Neuronal stem cell (in vitro differentiated cells): ENCODE measurements around the gene IPO7.
"Not testable (repeated sequence)": the region's sequence is repeated elsewhere in the genome, so short reads cannot be mapped to it uniquely, and the experiment has no call there.

Source experiments
- DNase-seq: peaks from one replicate; pipeline ENCODE4 v3.0.0-alpha.2; 2013; ENCODE audit warnings: low spot score
- H2AFZ ChIP-seq: one replicate; pipeline ENCODE4 v1.6.1; 2013; ENCODE audit warnings: mild to moderate bottlenecking, low read length, inconsistent platforms
- H2AK5ac ChIP-seq: 2 replicates; pipeline ENCODE4 v1.6.1; 2013; ENCODE audit warnings: low read depth, mild to moderate bottlenecking, inconsistent platforms, low read length, moderate library complexity, mixed read lengths
- H2BK120ac ChIP-seq: 2 replicates; pipeline ENCODE4 v1.6.1; 2013; ENCODE audit warnings: low read depth, mild to moderate bottlenecking, inconsistent platforms, low read length, moderate library complexity, mixed read lengths
- H2BK12ac ChIP-seq: one replicate; pipeline ENCODE4 v1.6.1; 2013; ENCODE audit warnings: low read length, inconsistent platforms
- H2BK15ac ChIP-seq: 2 replicates; pipeline ENCODE4 v1.6.1; 2013; ENCODE audit warnings: mild to moderate bottlenecking, low read length, inconsistent platforms, mixed read lengths
- H2BK5ac ChIP-seq: one replicate; pipeline ENCODE4 v1.6.1; 2013; ENCODE audit warnings: inconsistent platforms, mild to moderate bottlenecking, low read length, moderate library complexity
- H3K14ac ChIP-seq: one replicate; pipeline ENCODE4 v1.6.1; 2013; ENCODE audit warnings: low read length, inconsistent platforms
- H3K18ac ChIP-seq: 2 replicates; pipeline ENCODE4 v1.6.1; 2013; ENCODE audit warnings: low read length, inconsistent platforms
- H3K23ac ChIP-seq: 2 replicates; pipeline ENCODE4 v1.6.1; 2013; ENCODE audit warnings: low read depth, mild to moderate bottlenecking, mixed read lengths, low read length, inconsistent platforms; ENCODE audit not compliant: poor library complexity
- H3K27ac ChIP-seq: replicated peaks from 3 replicates; pipeline ENCODE4 v1.5.1; 2013; ENCODE audit warnings: low read length, inconsistent platforms
- H3K27me3 ChIP-seq, 3 experiments: 2 replicates each; pipeline ENCODE4 v1.6.1; 2013; ENCODE audit warnings: low read length in 3 of 3, mild to moderate bottlenecking in 2 of 3, inconsistent platforms in 1 of 3, low read depth in 1 of 3, mixed read lengths in 1 of 3, moderate library complexity in 1 of 3; ENCODE audit not compliant: control insufficient read depth in 3 of 3, insufficient read depth in 3 of 3
- H3K36me3 ChIP-seq, 2 donors: replicated peaks in 1 of 2; 2 replicates each; pipeline ENCODE4 v1.6.1; 2013; ENCODE audit warnings: low read length in 2 of 2; ENCODE audit not compliant: control insufficient read depth in 2 of 2, insufficient read depth in 2 of 2
- H3K4ac ChIP-seq: 2 replicates; pipeline ENCODE4 v1.6.1; 2013; ENCODE audit warnings: inconsistent platforms, mild to moderate bottlenecking, low read length, moderate library complexity
- H3K4me1 ChIP-seq, 2 donors: 1 replicate in 1 of 2; 2 replicates in 1 of 2; pipeline ENCODE4 v1.6.1; 2013; ENCODE audit warnings: low read length in 2 of 2, low read depth in 1 of 2; ENCODE audit not compliant: control insufficient read depth in 2 of 2, insufficient read depth in 1 of 2
- H3K4me2 ChIP-seq: one replicate; pipeline ENCODE4 v1.6.1; 2013; ENCODE audit warnings: mild to moderate bottlenecking, low read length, inconsistent platforms; ENCODE audit not compliant: insufficient read depth, poor library complexity, severe bottlenecking
- H3K4me3 ChIP-seq, 2 donors: 2 replicates each; pipeline ENCODE4 v1.5.1; 2013; ENCODE audit warnings: low read length in 2 of 2, mild to moderate bottlenecking in 2 of 2, inconsistent platforms in 1 of 2, moderate library complexity in 1 of 2
- H3K79me1 ChIP-seq: one replicate; pipeline ENCODE4 v1.6.1; 2013; ENCODE audit warnings: low read depth, mild to moderate bottlenecking, inconsistent platforms, low read length, moderate library complexity
- H3K9ac ChIP-seq: one replicate; pipeline ENCODE4 v1.6.1; 2013; ENCODE audit warnings: mild to moderate bottlenecking, low read depth, low read length, inconsistent platforms; ENCODE audit not compliant: poor library complexity
- H3K9me3 ChIP-seq, 2 donors: replicated peaks in 1 of 2; 2 replicates each; pipeline versions ENCODE3 to v1.6.1; 2013; ENCODE audit warnings: low read length in 2 of 2, mild to moderate bottlenecking in 2 of 2, inconsistent platforms in 1 of 2, low read depth in 1 of 2, mixed read lengths in 1 of 2, moderate library complexity in 1 of 2; ENCODE audit not compliant: control insufficient read depth in 2 of 2, insufficient read depth in 1 of 2
- H4K8ac ChIP-seq: one replicate; pipeline ENCODE4 v1.6.1; 2013; ENCODE audit warnings: low read depth, mild to moderate bottlenecking, inconsistent platforms, low read length, moderate library complexity
- H4K91ac ChIP-seq: one replicate; pipeline ENCODE4 v1.6.1; 2013; ENCODE audit warnings: low read length, low read depth, mild to moderate bottlenecking, inconsistent platforms; ENCODE audit not compliant: poor library complexity
- WGBS, 2 donors: extraction: QIAGEN DNeasy Blood & Tissue Kit; methylation state at CpG; one replicate each; pipeline ENCODE4 v1.1.7; 2013; ENCODE audit warnings: missing lambda C conversion rate in 2 of 2, mixed read lengths in 1 of 2; ENCODE audit not compliant: insufficient read length in 2 of 2, insufficient replicate concordance in 1 of 2; ENCODE audit errors: extremely low coverage in 2 of 2; 5-methylcytosine and 5-hydroxymethylcytosine counted together

Gene IPO7

DNA sequence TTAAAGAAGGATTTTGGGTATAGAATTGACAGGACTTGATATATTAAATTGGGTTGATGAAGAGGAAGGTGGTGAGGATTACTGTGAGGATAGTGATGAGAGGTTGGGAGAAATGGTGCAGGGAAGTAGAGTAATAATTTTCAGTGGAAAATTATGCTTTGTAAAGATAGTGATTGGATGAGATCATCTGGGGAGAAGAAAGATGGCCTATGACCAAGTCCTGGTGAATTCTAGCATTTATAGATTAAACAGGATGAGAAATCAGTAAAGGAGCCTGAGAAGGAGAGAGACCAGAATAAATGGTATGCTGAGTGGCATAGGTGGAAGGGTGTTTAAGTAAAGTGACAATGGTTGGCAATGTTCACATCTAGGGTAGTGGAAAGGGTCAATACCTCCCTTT lies 15.0 kb downstream of the IPO7 start:
- H3K23ac ChIP-seq: no peak overlapping the region
- H2AFZ ChIP-seq: no peak overlapping the region
- H3K4me1 ChIP-seq: no peaks in the 10 kb centered on the region
- no peak overlapping the region for H3K4me2 ChIP-seq
- H3K36me3 ChIP-seq: peaks cover 0 to 53% of the 10 kb centered on the region in 2 donors
- H2BK15ac ChIP-seq: no peak overlapping the region
- H3K79me1 ChIP-seq: peaks cover 3% of the 10 kb centered on the region
- H3K9me3 ChIP-seq: no peaks in the 10 kb centered on the region
- H3K27me3 ChIP-seq: no peaks in the 10 kb centered on the region
- no peak for DNase-seq
- H3K14ac ChIP-seq: no peak overlapping the region
- H3K9ac ChIP-seq: no peak overlapping the region
- H2BK5ac ChIP-seq: no peak overlapping the region
- no peak overlapping the region for H3K4ac ChIP-seq
- no peak overlapping the region for H3K27ac ChIP-seq
- no peak overlapping the region for H2BK120ac ChIP-seq
- no peak overlapping the region for H4K91ac ChIP-seq
- no peak overlapping the region for H3K18ac ChIP-seq
- no peak overlapping the region for H4K8ac ChIP-seq
- no peak overlapping the region for H2BK12ac ChIP-seq
- no peak overlapping the region for H3K4me3 ChIP-seq
- H2AK5ac ChIP-seq: no peak overlapping the region

DNA sequence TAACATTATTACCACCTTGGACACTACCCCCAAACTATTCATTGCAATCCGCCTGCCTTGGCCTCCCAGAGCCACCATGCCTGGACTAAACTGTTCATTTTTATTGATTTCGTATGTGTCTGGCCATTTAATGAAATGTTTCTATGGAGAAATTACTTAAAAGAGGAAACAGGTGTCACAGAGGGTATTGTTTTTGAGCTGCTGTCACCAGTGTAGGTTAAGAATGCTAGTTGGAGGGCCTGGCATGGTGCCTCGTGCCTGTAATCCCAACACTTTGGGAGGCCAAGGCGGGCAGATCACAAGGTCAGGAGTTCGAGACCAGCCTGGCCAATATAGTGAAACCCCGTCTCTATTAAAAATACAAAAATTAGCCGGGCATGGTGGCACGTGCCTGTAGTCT lies 17.4 kb downstream of the IPO7 start:
- H2AFZ ChIP-seq, H3K27ac ChIP-seq, H3K9ac ChIP-seq, H2BK12ac ChIP-seq, H2BK15ac ChIP-seq, H3K9me3 ChIP-seq, H3K14ac ChIP-seq, H3K79me1 ChIP-seq, H3K23ac ChIP-seq, H2BK5ac ChIP-seq, DNase-seq, H4K8ac ChIP-seq, H2BK120ac ChIP-seq, H3K4me2 ChIP-seq, H3K18ac ChIP-seq, H2AK5ac ChIP-seq, H3K27me3 ChIP-seq, H3K4me1 ChIP-seq, H3K4ac ChIP-seq, H3K4me3 ChIP-seq, H4K91ac ChIP-seq: not testable (repeated sequence)
- WGBS, 2 donors: no CpG with 5 or more reads among the region's 8 CpGs
- peaks cover 2 to 67% of the 10 kb centered on the region in 2 donors for H3K36me3 ChIP-seq

DNA sequence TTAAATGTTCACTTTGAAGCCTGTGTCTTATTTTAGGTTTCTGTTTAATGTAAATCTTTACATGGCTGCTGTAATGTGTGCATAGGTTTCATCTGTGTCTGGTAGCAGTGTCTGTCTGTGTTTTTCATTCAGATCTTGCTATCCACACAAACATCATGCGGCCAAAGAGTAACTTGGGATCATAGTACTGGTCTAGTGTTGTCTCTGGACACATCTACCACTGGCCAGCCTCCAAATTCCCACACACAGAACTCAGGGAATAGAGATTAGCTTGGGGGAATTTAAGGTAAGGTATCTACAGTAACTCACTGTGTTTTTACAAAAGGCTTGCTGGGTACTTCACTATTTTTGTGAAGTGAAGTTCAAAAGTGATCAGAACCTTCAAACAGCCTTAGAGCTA lies 44.3 kb downstream of the IPO7 start:
- Histone ChIP-seq H4K91ac (no peak overlapping the region), H4K8ac (no peak overlapping the region), H3K79me1 (no peaks in the 10 kb centered on the region), H3K14ac (no peak overlapping the region), H3K27me3 (no peaks in the 10 kb centered on the region), H2BK12ac (no peak overlapping the region), H3K4me1 (no peaks in the 10 kb centered on the region), H3K4me2 (no peak overlapping the region), H3K4ac (no peak overlapping the region), H2BK120ac (no peak overlapping the region), H3K9me3 (no peaks in the 10 kb centered on the region), H3K23ac (no peak overlapping the region), H3K36me3 (peaks cover 16 to 98% of the 10 kb centered on the region in 2 donors), H2BK5ac (no peak overlapping the region), H2BK15ac (no peak overlapping the region), H2AK5ac (no peak overlapping the region), H3K18ac (no peak overlapping the region), H3K4me3 (no peak overlapping the region), H2AFZ (no peak overlapping the region), H3K27ac (no peak overlapping the region), H3K9ac (no peak overlapping the region)
- no peak for DNase-seq
- no CpG with 5 or more reads among the region's 1 CpG for WGBS, 2 donors

DNA sequence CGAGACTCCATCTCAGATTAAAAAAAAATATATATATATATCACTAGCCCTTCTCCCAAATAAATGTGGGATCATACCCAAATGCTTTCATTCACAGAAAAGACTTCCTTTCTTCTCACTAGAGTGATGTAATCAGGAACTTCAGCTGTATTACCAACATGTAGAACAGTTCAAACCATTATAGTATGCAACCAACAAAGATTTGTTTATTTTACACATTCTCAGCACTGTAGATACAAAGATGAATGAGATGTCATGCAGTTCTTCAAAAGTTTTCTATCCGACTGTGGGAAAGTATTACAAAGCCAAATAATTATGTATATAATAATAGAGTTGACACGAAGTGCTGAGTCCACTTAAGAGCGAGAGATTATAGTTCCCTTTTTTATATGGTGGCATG lies 54.2 kb downstream of the IPO7 start:
- Histone ChIP-seq H3K4me3 (no peak overlapping the region), H3K27ac (no peak overlapping the region), H2BK15ac (no peak overlapping the region), H3K36me3 (peaks cover 28 to 98% of the 10 kb centered on the region in 2 donors), H4K91ac (no peak overlapping the region), H3K23ac (no peak overlapping the region), H2BK120ac (no peak overlapping the region), H2AFZ (no peak overlapping the region), H3K4ac (no peak overlapping the region), H3K18ac (no peak overlapping the region), H3K9ac (no peak overlapping the region), H2BK12ac (no peak overlapping the region), H2AK5ac (no peak overlapping the region), H2BK5ac (no peak overlapping the region), H3K14ac (no peak overlapping the region), H3K4me1 (no peaks in the 10 kb centered on the region), H3K9me3 (peaks cover 0 to 9% of the 10 kb centered on the region in 2 donors), H4K8ac (no peak overlapping the region), H3K4me2 (no peak overlapping the region), H3K27me3 (peaks cover 0 to 4% (median 0%) of the 10 kb centered on the region in 3 experiments), H3K79me1 (peaks cover 2% of the 10 kb centered on the region)
- WGBS, 2 donors: no CpG with 5 or more reads among the region's 4 CpGs
- DNase-seq: no peak
